KMS-11 (cell line): ENCODE results near the gene FUZ.

Source experiments
- H2AFZ ChIP-seq: fragments of 200-600 bp; sonication (generic); 2 replicates; pipeline ENCODE4 v1.6.1; 2016; ENCODE audit warnings: antibody characterized with exemption, mixed run types, low read depth
- H3K27ac ChIP-seq: fragments of 200-600 bp; sonication (generic); 2 replicates; pipeline ENCODE4 v1.6.1; 2016; ENCODE audit warnings: mild to moderate bottlenecking, mixed run types
- H3K27me3 ChIP-seq: fragments of 200-600 bp; sonication (generic); 2 replicates; pipeline ENCODE4 v1.6.1; 2017; ENCODE audit warnings: mild to moderate bottlenecking, low read depth, mixed run types, moderate library complexity; ENCODE audit not compliant: insufficient read depth
- H3K36me3 ChIP-seq: fragments of 200-600 bp; sonication (generic); 2 replicates; pipeline ENCODE4 v1.6.1; 2017; ENCODE audit warnings: mild to moderate bottlenecking, mixed run types; ENCODE audit not compliant: insufficient read depth
- H3K4me1 ChIP-seq: fragments of 200-600 bp; sonication (generic); 2 replicates; pipeline ENCODE4 v1.6.1; 2016; ENCODE audit warnings: mild to moderate bottlenecking, low read depth, mixed run types; ENCODE audit not compliant: poor library complexity, severe bottlenecking
- H3K4me2 ChIP-seq: fragments of 200-600 bp; sonication (generic); 2 replicates; pipeline ENCODE4 v1.7.0; 2016; ENCODE audit warnings: mild to moderate bottlenecking, mixed run types
- H3K4me3 ChIP-seq: fragments of 200-600 bp; sonication (generic); IDR thresholded peaks from 2 replicates; pipeline ENCODE4 v1.6.1; 2017; ENCODE audit warnings: low read depth, low read length, mixed read lengths; ENCODE audit not compliant: insufficient read depth
- H3K79me2 ChIP-seq: fragments of 200-600 bp; sonication (generic); 2 replicates; pipeline ENCODE4 v1.6.1; 2016; ENCODE audit warnings: low read depth, mixed run types; ENCODE audit not compliant: insufficient read depth
- H3K9ac ChIP-seq: fragments of 200-600 bp; sonication (generic); 2 replicates; pipeline ENCODE4 v1.6.1; 2016; ENCODE audit warnings: mild to moderate bottlenecking, mixed run types
- H4K20me1 ChIP-seq: fragments of 200-600 bp; sonication (generic); 2 replicates; pipeline ENCODE4 v1.6.1; 2016; ENCODE audit warnings: mild to moderate bottlenecking, mixed run types; ENCODE audit not compliant: insufficient read depth
- TF ChIP-seq, protein P1 (sequence below): fragments of 200-600 bp; sonication (generic); conservative IDR thresholded peaks from 2 replicates; pipeline ENCODE4 v1.6.1; 2017; ENCODE audit warnings: low read depth, mild to moderate bottlenecking, antibody characterized with exemption, low read length, moderate library complexity, mixed read lengths

Gene FUZ

GRCh38 chr19:49764341-49764740 is 48.8 kb downstream of the FUZ start:
- Histone ChIP-seq H4K20me1 (no peaks in the 10 kb centered on the region), H3K4me2 (no peak overlapping the region), H3K79me2 (peaks cover 13% of the 10 kb centered on the region; the same call in 1 of the 2 replicates), H3K4me3 (no peak overlapping the region), H2AFZ (no peak overlapping the region), H3K4me1 (peaks cover 8% of the 10 kb centered on the region), H3K27ac (no peak overlapping the region), H3K36me3 (no peaks in the 10 kb centered on the region), H3K27me3 (peaks cover 8% of the 10 kb centered on the region; the same call in 1 of the 2 replicates), H3K9ac (no peak overlapping the region)
- TF ChIP-seq, protein P1, sequence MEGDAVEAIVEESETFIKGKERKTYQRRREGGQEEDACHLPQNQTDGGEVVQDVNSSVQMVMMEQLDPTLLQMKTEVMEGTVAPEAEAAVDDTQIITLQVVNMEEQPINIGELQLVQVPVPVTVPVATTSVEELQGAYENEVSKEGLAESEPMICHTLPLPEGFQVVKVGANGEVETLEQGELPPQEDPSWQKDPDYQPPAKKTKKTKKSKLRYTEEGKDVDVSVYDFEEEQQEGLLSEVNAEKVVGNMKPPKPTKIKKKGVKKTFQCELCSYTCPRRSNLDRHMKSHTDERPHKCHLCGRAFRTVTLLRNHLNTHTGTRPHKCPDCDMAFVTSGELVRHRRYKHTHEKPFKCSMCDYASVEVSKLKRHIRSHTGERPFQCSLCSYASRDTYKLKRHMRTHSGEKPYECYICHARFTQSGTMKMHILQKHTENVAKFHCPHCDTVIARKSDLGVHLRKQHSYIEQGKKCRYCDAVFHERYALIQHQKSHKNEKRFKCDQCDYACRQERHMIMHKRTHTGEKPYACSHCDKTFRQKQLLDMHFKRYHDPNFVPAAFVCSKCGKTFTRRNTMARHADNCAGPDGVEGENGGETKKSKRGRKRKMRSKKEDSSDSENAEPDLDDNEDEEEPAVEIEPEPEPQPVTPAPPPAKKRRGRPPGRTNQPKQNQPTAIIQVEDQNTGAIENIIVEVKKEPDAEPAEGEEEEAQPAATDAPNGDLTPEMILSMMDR = no peak

- Histone ChIP-seq H2AFZ (no peak within 1 kb of the TSS), H3K27me3 (peaks cover 18% of the 10 kb centered on the region; the same call in 1 of the 2 replicates), H3K4me1 (peaks cover 8% of the 10 kb centered on the region), H3K79me2 (peaks cover 5% of the 10 kb centered on the region; the same call in 1 of the 2 replicates), H3K27ac (no peak within 1 kb of the TSS), H3K4me3 (no peak within 1 kb of the TSS), H3K4me2 (no peak within 1 kb of the TSS), H4K20me1 (no peaks in the 10 kb centered on the region), H3K36me3 (no peaks in the 10 kb centered on the region), H3K9ac (no peak within 1 kb of the TSS)
- TF ChIP-seq, protein P1 = no peak
Observed at GRCh38 chr19:49763230-49763629, 49.9 kb downstream of the FUZ start, which contains the start of gene TSKS. TSKS (minus strand) TSS chr19:49763306; CDS start chr19:49763247, 59 bp downstream.

GRCh38 chr19:49761625-49762311 is 51.3 kb downstream of the FUZ start:
- H4K20me1 ChIP-seq = no peaks in the 10 kb centered on the region
- no peak overlapping the region for H3K27ac ChIP-seq
- peaks cover 8% of the 10 kb centered on the region for H3K4me1 ChIP-seq
- H3K36me3 ChIP-seq = no peaks in the 10 kb centered on the region
- H2AFZ ChIP-seq = no peak overlapping the region
- H3K9ac ChIP-seq = no peak overlapping the region
- H3K27me3 ChIP-seq = peaks cover 25% of the 10 kb centered on the region; the same call in 1 of the 2 replicates
- TF ChIP-seq, protein P1 = no peak
- no peaks in the 10 kb centered on the region for H3K79me2 ChIP-seq
- no peak overlapping the region for H3K4me2 ChIP-seq
- H3K4me3 ChIP-seq = no peak overlapping the region

DNA sequence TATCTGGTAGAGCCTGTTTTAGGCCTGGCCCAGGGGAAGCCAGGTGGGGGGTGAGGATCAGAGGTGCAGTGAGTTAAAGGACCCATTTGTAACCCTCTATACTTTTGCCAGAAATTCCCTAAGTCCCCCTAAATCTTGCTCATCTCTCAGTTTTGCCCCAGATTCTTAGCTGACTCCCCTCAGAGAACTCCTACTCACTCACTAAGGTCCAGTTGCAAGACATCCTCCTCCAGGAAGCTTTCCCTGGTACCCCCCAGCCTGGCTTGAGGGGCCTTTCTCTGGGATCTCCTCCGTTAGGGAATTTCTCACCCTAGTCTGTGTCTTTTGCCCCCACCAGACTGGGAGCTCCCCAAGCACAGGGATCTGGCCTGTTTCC is 51.9 kb downstream of the FUZ start:
- H4K20me1 ChIP-seq = no peaks in the 10 kb centered on the region
- no peak overlapping the region for H3K9ac ChIP-seq
- H3K79me2 ChIP-seq = no peaks in the 10 kb centered on the region
- H3K36me3 ChIP-seq = no peaks in the 10 kb centered on the region
- no peak overlapping the region for H3K27ac ChIP-seq
- no peak overlapping the region for H3K4me2 ChIP-seq
- no peak overlapping the region for H3K4me3 ChIP-seq
- peaks cover 8% of the 10 kb centered on the region for H3K4me1 ChIP-seq
- no peak overlapping the region for H2AFZ ChIP-seq
- TF ChIP-seq, protein P1 = no peak
- H3K27me3 ChIP-seq = peaks cover 25% of the 10 kb centered on the region; the same call in 1 of the 2 replicates
